Skin of body (tissue), 2 donors: ENCODE data around the gene ZNF2. TPM values are rescaled to one million over a fixed set of nuclear protein-coding genes. Genes with fewer than 3 reads are reported as not detected.
A peak's percentile ranks its signal among the peaks of the same experiment; 100 is the strongest.
"Not testable (repeated sequence)": the region's sequence is repeated elsewhere in the genome, so short reads cannot be mapped to it uniquely, and the experiment has no call there.

Experiments used
- DNase-seq: peaks from one replicate; lab custom pipeline; 2025; lab: John Stamatoyannopoulos, UW
- total RNA-seq: library from RNA; depleted of rRNA; stranded (reverse); fragments of >200 nt; gene quantifications from one replicate; pipeline ENCODE4 v1.2.3, GENCODE V29; 2014

Gene ZNF2
- total RNA-seq = 4.1 TPM

GRCh38 chr2:95165371-95166064 is at the start of gene ZNF2:
TSS of gene ZNF2 (plus strand) at chr2:95165809. CDS start at chr2:95176227, 10,418 bp downstream.
- peak; percentile 96 for DNase-seq

- DNase-seq = no peak
These were observed 44.6 kb upstream of the ZNF2 start for GRCh38 chr2:95121093-95121406.

GRCh38 chr2:95121407-95122196 is 44.0 kb upstream of the ZNF2 start, which contains the start of gene MRPS5:
TSS of gene MRPS5 (minus strand) at chr2:95121808. CDS start at chr2:95121791, 17 bp downstream.
- DNase-seq = peak; percentile 44

- peak; percentile 43 for DNase-seq
These were observed 43.4 kb upstream of the ZNF2 start for GRCh38 chr2:95122197-95122551.

GRCh38 chr2:95138702-95139101 is 26.9 kb upstream of the ZNF2 start:
- DNase-seq = no peak

GRCh38 chr2:95143838-95144237 is 21.8 kb upstream of the ZNF2 start:
- DNase-seq = no peak

- DNase-seq = no peak
These were observed 16.1 kb upstream of the ZNF2 start for GRCh38 chr2:95149397-95149984.

- no peak for DNase-seq
These were observed 7.2 kb upstream of the ZNF2 start for GRCh38 chr2:95158441-95158840.

GRCh38 chr2:95158891-95159619 is 6.6 kb upstream of the ZNF2 start:
- peak; percentile 10 for DNase-seq

GRCh38 chr2:95159690-95160449 is 5.7 kb upstream of the ZNF2 start, which contains the start of gene ZNF514:
TSS of gene ZNF514 (minus strand) at chr2:95159848. CDS start at chr2:95153253, 6,595 bp downstream.
- DNase-seq = peak; percentile 21

GRCh38 chr2:95165030-95165370 is 609 bp upstream of the ZNF2 start:
- no peak for DNase-seq

GRCh38 chr2:95166065-95166763 is 605 bp downstream of the ZNF2 start:
- DNase-seq = no peak

GRCh38 chr2:95171902-95172301 is 6.3 kb downstream of the ZNF2 start:
- no peak for DNase-seq

GRCh38 chr2:95174031-95174542 is 8.5 kb downstream of the ZNF2 start:
- DNase-seq = no peak

GRCh38 chr2:95179451-95179850 is 13.8 kb downstream of the ZNF2 start:
- no peak for DNase-seq

- DNase-seq = no peak
These were observed 16.2 kb downstream of the ZNF2 start for GRCh38 chr2:95181774-95182173.

- DNase-seq = no peak
These were observed 19.6 kb downstream of the ZNF2 start for GRCh38 chr2:95185197-95185596.

GRCh38 chr2:95185973-95186372 is 20.4 kb downstream of the ZNF2 start:
- no peak for DNase-seq

GRCh38 chr2:95192956-95193355 is 27.3 kb downstream of the ZNF2 start:
- DNase-seq = not testable (repeated sequence)

- DNase-seq = no peak
These were observed 38.3 kb downstream of the ZNF2 start for GRCh38 chr2:95203911-95204310.
